Endometrium (tissue), 2 donors: ENCODE results near the gene PCBP2.
A peak's percentile ranks its signal among the peaks of the same experiment; 100 is the strongest.

Experiments used
- FAIRE-seq: peaks from 2 replicates; lab custom pipeline; 2012; peaks lifted over from hg19 to GRCh38; lab: Jason Lieb, UNC
- donor health status: control.
- donor health status: control.

PCBP2 gene

DNA sequence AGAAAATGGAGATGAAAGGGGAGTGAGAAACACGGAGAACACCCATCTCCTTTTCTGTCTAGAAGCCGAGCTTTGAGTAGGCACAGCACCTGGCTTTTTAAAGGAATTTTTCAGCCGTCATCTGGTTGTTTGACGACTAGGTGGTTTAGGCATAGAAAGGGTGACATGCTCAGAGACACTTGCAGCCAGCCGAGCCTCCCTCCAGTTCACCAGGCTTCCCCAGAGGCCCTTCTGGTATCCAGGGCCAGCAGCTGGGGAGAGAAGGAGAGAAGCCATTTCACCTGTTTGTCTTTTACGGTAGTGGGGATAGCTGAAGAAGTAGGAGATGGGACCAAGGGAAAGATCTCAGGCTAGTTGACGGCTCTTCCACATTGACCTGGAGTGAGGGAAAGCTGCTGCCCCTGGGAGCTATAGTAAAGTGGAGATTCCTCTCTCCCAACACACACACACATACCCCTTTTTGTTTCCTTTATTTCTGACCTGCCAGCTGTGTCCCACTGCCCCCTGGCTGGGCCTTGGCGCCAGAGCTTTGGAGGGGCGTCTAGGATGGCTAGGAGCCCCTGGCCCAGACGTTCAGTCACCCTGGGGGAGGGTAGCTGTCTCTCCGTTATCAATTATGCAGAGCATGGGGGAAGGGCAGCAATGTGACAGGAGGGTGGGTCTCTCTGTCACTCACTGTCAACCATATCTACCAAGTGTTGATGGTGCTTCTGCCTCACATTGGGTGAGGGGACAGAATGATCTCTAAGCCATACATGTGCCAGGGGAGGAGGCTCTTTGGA, 41.9 kb downstream of the PCBP2 start:
- FAIRE-seq = no peak

- peak; percentile 53 for FAIRE-seq
These were observed 44.2 kb downstream of the PCBP2 start for GRCh38 chr12:53495903-53496751.

- FAIRE-seq = no peak
These were observed 44.8 kb downstream of the PCBP2 start for GRCh38 chr12:53496752-53497032.

- FAIRE-seq = no peak
These were observed 45.6 kb downstream of the PCBP2 start for GRCh38 chr12:53497461-53497860.

DNA sequence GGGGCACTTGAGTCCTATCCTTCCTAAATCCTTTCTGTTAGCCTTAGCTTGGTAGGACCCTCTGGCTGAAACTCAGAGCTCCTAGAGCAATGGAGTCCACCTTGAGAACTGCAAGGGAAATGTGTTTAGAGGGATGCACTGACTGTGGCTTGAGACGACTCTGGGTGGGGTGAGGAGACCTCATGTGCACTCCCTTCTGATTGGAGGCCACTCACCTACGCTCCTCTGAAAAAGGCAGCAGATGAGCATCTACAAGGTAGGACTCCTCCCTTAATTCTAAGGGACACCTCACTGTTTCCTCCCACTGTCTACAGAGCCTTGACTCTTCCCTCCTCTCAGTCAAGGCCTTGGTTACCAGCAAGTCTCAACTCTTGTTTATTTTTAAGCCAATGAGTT, 46.3 kb downstream of the PCBP2 start:
- no peak for FAIRE-seq

- no peak for FAIRE-seq
These were observed 47.6 kb downstream of the PCBP2 start, which contains the start of gene MAP3K12 for GRCh38 chr12:53499266-53500141. Gene MAP3K12, minus strand, starts transcription at chr12:53499458. Its CDS starts 12,067 bp downstream, at chr12:53487391.

DNA sequence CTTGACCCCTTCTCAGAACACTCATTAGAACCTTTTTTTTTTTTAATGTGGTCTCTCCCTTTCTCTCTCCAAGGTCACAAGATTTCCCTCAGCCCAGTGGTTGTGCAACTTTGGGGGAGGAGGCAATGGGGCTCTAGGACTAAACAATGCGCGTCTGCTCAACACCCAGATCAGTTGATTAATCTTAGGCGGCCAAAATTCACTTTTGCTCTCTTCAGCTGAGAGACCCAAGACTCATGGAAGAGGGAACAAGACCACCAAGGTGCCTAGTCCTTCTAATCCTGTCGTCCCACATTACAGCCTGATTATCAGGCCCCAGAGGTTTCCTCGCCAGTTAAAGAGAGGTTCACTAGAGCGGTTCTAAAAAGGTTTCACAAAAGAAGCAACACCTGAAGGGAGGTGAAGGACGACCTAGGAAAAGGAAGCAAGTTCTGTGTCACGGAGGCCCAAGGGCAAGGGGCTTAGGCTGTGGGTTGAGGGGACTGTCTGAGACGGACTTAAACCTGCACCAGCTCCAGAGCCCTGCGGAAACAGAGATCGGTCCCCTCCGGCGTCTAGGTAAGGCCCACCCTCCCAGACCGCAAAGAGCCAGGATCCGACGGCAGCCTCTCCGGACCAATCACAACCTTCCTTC, 48.4 kb downstream of the PCBP2 start:
- no peak for FAIRE-seq

- FAIRE-seq = peak; percentile 95
These were observed 49.1 kb downstream of the PCBP2 start, which contains the start of gene TARBP2 for GRCh38 chr12:53500776-53501614. Gene TARBP2, plus strand, starts transcription at chr12:53501283. Its CDS starts 126 bp downstream, at chr12:53501409.

DNA sequence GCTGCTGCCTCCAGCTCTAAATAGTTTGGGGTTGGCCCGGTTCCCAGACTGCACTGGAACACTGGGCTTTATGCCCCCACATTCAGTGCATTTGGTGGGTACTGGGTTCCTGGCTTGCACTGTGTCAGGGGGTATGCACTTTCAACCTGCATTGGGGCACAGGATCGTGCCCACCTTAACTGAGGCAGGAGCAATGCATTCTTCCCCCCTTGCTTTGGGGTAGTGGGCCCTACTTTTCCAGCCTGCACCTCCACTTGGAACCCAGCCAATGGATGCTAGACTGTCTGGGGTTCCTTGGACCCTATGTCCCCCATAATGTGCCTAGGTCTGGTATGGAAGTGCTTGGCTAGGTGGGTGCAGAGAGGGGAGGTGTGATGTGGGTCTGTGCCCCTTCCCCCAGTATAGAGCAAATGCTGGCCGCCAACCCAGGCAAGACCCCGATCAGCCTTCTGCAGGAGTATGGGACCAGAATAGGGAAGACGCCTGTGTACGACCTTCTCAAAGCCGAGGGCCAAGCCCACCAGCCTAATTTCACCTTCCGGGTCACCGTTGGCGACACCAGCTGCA, 49.8 kb downstream of the PCBP2 start:
- no peak for FAIRE-seq

GRCh38 chr12:53502331-53502730, 50.4 kb downstream of the PCBP2 start:
- no peak for FAIRE-seq

DNA sequence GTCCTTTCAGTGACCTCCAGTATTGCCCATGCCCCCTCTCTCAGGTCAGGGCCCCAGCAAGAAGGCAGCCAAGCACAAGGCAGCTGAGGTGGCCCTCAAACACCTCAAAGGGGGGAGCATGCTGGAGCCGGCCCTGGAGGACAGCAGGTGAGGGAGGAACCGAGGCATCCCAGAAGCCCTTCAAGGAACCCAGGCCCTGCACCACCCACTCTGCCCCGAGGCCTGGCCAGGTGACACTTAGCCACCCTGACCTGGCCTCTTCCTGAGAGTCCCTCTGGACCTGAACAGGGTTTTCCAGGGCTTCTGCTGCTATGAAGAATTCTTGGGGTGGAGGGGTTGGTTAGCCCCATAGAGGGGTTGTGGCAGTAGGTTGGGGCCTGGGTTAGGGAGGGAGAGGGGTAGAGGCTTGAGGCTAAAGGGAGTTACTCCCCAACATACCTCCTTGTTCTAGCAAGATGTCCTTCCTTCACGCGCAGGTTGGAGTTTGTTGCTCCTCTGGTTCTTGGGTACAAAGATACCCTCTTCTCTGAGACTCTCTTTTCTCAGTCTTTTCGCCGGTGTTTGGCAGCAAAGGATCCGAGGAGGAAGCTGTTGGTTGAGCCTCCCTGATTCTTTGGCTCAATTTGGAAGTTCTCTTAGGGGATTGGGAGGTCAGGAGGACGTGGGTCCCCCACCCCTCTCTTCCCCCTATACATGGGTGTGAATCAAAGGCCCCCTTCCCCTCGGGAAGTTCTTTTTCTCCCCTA, 51.3 kb downstream of the PCBP2 start:
- FAIRE-seq = no peak

DNA sequence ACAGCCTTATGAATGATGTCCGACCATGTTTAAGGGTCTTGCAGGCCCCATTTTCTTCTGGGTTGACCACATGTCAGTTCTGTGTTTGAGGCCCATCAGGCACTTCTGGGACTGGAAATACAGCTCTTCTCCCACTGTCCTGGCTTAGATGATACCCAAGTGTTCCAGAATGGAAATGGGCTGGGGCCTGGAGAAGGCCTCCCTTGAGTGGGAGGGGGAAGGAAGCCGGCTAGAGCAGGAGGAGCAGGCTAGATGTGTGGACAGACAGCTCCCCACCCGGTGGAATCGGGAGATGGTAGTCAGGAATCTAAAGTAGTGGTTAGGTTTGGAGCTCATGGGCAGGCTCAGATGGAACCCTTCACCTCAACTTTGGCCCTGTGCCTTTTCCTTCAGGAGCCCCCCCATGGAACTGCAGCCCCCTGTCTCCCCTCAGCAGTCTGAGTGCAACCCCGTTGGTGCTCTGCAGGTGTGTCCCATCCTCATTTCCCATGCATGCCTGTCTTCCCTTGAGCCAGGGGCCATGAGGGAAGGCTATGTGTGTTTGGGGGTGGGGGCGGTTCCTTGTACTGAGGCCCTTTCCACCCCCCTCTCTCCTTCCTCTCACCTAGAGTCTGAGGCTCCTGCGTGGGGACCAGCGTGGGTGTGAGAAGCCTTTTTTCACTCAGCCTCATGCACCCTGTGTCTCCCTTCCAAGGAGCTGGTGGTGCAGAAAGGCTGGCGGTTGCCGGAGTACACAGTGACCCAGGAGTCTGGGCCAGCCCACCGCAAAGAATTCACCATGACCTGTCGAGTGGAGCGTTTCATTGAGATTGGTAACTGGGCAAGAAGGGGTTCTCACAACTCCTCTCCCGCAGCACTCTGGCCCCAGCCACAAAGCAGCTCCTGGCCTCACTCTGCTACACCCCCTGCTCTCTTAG, 52.4 kb downstream of the PCBP2 start:
- no peak for FAIRE-seq

GRCh38 chr12:53505086-53505485, 53.2 kb downstream of the PCBP2 start:
- FAIRE-seq = no peak

- FAIRE-seq = no peak
These were observed 53.9 kb downstream of the PCBP2 start for GRCh38 chr12:53505555-53506449.

GRCh38 chr12:53506450-53506785, 54.5 kb downstream of the PCBP2 start:
- no peak for FAIRE-seq

DNA sequence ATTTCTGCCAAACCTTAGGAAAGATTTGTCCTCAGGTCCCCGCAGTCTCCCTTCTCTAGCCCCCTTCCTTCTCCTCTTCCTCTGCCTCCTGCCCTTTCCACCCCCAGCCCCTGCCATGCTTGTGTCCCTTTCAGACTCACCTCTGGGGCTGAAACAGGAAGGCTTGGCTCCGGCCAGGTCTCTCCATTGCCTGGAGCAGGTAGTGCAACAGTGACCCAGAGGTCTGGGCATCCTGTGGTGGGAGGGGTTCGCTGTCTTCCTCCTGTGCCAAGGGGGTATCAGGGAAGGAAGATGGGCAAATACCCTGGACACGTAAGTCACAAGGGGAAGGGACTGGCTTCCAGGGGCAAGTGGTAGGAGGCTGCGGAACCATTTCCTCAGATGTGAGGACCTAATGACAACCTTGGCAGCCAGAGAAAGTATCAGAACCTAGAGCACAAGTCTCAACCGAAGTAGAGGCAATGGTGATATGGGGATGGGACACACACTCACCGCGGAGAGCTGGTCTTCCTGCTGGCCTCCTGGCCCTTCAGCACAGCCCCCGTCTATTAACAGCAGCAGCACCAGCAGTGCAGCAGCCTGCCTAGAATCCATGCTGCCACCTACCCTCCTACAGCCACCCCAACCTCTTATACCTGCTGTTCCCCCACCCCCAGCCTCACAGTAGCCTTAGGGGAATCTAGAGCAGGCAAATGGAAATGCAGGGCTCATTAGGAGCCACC, 55.1 kb downstream of the PCBP2 start, which contains the start of gene NPFF:
Gene NPFF, minus strand, starts transcription at position 604 of the 722 bp plus-strand sequence. Its CDS starts 10 bp downstream, at position 594.
- FAIRE-seq = no peak

GRCh38 chr12:53507603-53507885, 55.6 kb downstream of the PCBP2 start:
- no peak for FAIRE-seq
